Stimulated activated CD4-positive, alpha-beta T cell treated with anti-CD3 and anti-CD28 coated beads, Interleukin-4, amount 100 ng/mL, for 48 hours (primary cell): ENCODE data around the gene WNT7B.

Experiments
- DNase-seq, 2 donors: peaks; one replicate each; pipeline ENCODE4 v3.0.0-alpha.2; 2020; ENCODE audit warnings: low read depth in 2 of 2

The WNT7B gene

DNA sequence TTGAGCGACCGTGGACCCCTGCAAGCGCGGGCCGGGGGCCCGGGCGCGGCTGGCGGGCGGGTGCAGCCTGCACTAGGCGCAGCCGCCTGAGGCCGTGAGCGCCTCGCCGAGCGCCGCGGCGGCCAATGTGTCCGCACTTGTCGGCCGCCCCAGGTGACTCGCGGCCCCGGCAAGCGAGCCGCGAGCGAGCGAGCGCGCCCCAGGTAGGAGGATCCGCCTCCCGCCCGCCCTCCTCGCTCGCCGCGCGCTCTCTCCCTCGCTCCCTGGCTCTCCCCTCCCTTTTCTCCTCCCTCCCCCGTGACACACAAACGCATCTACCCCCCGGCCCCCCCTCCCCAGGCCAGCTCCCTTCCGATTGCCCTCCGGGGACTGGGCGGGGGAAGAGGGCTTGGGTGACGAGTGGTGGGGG lies at the start of gene WNT7B:
Gene WNT7B (minus strand): TSS at position 160 of the 409 bp plus-strand sequence. CDS start 408 bp downstream, outside the sequence.
- DNase-seq = no peak

DNA sequence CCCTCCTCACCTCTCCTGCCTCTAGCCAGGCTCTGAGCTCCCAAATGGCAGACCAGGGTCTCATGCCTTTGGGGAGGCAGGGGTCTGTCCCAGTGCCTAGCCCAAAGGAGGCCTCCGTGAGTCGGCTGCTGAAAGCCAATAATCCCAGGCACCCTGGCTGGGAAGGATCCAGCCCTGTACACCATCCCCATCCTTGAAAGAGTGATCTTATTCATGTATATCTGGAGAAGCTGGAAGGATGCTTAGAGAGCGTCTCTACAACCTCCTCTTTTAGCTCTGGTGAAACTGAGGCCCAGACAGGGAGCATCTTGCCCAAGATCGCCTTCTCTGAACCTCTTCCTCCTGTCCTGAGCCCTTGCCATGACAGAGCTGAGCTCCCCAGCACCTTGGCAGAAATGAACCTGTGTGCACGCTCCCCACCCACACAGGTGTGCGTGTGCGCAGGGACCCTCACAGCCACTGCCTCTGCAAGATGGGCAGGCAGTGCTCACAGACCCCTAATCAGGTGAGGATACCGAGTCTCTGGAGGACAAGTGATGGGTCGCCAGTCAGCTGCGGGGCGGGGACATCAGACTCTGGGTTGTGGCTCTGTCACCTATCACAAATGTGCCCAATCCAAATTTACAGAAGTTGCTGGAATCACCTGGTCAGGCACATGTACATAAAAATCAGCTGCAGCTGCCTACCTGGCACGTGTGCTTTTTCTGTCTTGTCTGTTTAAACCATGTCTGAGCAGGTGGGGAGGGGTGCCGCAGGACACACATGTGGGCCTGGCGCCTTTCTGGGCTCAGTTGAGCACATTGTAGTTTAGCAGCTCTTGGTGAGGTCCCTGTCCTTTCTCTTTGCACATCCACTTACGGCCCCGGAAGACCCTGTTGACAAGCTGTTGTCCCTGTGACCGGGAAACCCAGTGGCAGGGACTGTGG lies 49.3 kb upstream of the WNT7B start:
- no peak for DNase-seq

DNA sequence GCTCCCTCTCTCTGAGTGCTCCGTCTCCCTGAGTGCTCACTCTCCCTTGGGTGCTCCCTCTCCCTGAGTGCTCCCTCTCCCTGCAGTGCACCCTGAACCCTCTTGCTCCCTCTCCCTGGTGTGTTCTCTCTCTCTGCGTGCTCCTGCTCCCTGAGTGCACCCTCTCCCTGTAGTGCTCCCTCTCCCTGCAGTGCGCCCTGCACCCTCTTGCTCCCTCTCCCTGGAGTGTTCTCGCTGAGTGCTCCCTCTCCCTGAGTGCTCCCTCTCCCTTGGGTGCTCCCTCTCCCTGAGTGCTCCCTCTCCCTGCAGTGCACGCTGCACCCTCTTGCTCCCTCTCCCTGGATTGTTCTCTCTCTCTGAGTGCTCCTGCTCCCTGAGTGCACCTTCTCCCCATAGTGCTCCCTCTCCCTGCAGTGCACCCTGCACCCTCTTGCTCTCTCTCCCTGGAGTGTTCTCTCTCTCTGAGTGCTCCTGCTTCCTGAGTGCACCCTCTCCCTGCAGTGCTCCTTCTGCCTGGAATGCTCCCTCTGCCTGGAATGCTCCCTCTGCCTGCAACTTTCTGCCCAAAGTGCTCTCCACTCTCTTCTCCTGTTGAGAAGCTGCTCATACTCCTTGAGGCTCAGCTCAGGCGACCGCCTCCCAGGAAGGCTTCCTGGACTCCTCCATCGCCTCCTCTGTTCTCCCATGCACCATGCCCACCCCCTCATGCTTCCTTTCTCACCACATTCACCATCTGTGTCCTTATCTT lies 48.4 kb upstream of the WNT7B start:
- no peak for DNase-seq

DNA sequence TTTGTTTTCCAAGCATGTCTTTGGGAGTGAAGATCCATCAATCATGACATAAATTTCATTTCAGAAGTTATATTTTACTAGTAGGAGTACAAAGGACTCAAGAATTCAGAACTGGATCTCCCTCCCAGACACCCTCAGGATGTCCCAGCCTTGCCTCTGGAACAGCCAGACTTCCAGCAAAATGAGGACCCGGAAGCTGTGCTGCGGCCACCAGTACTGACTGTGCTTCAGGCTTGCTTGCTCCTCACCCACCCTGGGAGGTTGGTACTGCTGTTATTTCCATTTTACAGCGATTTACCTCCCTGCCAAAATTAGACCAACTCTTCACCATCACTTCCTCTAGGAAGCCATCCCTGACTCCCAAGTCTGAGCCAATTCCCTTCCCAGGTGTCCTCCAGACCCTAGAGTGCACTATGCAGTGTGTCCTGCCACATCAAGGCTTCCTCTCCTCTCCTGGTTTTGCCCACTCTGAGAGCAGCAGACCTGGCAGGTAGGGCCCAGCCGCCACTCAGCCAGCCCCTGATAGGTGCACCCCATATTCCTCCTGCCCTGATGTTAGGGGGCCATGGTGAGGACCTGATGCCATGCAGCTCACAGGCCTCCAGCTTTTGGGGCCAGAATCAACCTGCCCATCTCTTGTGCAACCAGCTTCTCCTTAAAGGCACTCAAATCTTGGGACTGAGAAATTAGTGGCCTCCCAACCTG lies 47.3 kb upstream of the WNT7B start:
- no peak for DNase-seq

DNA sequence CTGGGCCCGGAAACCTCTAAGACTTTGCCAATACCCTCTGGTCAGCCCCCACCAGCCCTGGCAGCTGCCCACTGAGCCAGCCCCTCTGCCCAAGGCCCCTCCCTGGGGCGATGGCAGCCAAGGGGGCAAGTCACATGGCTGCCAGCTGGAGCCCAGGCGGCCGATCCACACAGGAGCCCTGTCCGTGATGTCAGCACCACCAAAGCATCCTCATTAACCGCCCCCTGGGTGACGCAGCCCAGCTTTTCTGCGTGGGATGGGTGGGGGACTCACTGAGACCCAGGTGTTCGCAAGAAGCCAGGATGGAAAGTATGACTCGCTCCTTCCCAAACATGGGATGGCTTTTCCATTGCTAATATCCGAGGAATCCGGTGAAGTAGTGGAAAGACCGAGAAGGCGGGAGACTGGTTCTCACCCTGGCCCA lies 46.6 kb upstream of the WNT7B start:
- no peak for DNase-seq

DNA sequence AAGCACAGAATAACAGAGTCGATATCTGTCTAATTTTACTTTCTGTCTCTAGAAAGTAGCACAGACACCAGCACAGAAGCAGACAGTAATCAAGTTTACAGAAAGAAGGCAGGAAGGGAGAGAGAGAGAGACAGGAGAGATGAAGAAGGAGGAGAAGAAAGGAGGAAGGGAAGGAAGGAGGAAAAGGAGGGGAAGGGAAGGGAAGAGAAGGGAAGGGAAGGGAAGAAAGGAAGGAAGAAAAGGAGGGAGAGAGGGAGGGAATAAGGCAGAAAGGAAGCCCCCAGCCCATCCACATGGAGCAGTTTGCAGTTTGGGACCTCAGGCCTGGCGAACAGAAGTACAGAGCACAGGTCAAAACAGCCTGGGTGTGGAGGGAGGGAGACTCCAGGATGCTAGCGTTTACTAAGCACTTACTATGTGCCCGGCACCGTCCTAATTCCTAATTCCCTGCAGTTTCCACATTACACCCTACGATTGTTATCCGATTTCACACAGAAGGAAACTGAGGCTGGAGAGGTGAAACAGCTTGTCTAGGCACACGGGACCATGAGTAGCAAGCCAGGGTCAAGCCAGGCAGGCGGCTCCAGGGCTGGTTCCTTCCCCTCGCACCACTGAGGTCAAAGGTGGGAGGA lies 46.0 kb upstream of the WNT7B start:
- DNase-seq = no peak

DNA sequence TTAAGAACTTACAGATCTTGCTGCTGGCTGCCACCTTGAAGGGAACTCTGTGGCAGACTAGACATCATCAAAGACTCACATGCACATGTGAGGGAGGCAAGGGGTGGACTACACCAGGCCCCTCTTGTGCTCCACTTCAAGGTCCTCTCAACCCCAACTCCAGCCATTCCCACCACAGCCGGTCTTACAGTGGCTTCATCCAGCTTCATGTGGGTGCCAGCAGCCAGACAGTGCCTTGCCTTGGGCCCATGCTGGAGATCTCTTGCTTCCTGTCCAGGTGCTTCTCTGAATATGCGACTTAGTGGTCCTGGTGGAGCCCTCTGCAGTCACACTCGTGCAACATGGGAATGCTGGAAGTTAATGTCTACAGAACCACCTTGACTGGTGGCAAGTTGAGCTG lies 44.6 kb upstream of the WNT7B start:
- DNase-seq = no peak

DNA sequence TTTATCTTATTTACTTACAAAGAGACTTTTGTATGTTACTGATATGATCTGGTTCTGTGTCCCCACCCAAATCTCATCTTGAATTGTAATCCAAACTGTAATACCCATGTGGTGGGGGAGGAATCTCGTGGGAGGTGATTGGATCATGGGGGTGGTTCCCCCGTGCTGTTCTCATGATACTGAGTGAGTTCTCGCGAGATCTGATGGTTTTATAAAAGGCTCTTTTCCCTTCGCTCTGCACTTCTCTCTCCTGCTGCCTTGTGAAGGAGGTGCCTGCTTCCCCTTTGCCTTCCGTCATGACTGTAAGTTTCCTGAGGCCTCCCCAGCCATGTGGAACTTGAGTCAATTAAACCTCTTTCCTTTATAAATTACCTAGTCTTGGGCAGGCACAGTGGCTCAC lies 42.4 kb upstream of the WNT7B start:
- no peak for DNase-seq

DNA sequence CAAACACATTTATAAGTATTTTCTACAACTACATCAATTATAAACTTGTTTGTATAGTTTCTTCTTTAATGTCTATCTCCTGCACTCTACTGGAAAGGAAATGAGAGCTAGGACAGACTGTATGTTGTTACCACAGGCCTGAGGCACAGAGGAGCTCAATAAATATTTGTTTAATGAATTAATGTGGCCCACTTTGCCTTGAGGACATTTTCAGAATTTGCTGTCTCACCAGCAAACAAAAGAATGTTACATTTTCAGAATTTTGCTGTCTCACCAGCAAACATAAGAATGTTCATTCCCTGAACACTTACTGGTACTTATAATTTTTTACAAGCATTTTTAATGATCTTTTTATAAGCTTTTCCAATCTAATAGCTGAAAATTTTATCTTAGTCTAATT lies 41.9 kb upstream of the WNT7B start:
- DNase-seq = no peak

DNA sequence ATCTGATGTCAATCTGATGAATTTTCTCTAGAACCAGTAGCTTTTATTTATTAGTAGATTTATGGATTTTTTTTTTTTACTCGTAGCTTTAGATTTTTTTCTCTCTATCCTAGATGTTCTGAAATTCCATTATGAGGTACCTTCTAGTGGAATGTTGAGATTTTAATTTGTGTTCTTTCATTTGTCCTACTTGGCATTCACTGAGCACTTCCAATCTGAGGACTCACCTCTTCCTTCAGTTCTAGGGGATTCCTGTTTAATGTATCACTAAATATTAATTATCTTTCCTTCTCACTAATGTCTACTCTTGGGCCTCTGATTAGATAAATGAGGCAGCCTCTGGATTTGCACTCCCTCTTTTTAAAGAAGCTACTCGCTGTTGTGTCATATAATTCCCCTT lies 40.2 kb upstream of the WNT7B start:
- no peak for DNase-seq

DNA sequence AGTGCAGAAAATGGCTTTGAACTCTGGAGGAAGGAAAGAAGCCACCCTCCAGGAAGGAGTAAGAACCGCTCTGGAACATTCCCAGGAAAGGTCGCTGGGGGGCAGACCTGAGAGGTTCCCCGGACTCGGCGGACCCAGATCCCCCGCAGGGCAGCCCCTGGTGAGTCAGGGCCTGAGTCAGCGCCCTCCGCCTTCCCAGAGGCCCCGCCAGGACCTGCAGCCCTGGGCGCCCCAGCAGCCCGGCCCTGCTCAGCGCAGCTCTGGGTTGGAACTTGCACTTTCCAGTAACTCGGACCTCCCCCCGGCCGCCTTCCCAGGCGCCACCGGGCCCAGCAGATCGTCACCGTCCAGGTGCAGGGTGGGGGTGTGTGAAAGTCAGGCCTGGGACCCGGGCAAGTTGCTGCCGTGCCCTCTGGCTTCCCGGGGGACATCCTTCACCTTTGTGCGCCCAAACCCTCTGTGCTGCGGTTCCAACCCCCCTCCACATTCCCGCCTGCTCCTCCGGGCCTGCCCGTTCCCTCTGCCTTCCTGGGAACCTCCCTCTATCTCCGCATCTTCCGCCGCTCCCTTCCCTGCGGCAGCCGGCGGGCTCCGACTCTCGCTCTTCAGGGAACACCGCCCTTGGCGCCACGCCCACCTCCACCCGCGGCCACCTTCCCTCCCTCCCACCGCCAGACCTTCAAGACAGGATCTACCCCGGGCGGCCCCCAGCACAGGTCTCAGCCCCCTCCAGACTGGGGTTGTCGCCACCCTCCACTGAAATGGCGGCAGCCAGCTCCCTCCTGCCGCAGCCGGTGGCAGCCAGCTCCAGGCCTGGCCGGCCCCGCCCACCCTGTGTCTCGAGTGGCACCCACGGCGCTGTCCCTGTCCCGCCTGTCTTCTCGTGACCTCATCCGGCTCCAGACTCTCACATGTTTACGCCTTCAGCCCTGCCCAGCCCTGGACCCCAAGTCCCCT lies 36.8 kb upstream of the WNT7B start:
- peak; percentile 89 to 91 for DNase-seq

DNA sequence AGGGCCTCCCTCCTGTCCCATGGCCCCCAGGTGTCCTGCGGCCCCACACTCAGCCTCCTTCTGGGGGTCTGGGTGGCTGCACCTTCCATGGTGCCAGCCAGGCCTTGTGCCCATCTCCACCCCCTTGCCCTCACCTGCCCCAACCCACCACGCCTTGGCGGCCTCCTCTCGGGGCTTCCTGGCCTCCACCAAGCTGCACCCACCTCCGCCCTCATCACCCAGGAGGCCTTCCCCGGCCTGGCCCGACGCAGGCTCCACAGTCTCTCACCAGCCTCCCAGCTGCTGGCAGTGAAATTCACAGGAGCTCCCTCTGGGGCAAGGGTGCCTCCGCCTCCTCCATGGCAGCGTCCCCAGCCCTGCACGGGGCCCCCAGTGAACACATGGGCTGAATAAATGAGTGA lies 35.9 kb upstream of the WNT7B start:
- no peak for DNase-seq

DNA sequence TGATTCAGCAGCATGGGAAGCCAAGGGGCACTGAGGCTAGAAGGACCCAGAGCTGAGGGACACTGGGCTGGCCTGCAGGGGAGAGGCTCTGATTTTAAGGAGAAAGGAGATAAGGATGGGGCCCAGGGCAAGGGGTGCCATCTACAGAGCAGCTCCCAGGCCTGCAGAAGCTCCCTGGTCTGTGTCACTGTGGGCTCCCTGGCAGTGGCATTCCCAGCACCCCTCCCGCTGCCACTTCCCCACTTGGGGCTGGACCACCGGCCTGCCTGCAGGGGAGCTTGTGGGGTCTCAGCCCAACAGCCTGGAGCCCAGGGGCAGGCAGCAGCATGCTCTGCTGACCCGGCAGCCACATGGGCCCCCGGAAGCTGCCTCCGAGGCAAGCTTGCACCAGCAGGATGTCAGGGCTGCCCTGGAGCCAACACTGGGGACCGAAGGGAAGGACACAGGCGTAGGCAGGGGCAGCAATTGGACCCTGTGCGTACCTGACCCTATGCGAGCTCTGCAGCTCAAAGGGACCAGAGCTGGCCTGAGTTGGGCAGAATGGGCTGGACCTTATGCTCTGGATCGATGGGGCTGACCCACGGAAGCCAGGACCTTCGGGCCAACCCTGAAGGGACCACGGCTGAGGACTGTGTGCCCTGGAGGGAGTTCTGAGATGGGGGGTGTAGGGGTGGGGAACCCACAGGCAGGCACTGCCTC lies 35.4 kb upstream of the WNT7B start:
- DNase-seq = no peak

DNA sequence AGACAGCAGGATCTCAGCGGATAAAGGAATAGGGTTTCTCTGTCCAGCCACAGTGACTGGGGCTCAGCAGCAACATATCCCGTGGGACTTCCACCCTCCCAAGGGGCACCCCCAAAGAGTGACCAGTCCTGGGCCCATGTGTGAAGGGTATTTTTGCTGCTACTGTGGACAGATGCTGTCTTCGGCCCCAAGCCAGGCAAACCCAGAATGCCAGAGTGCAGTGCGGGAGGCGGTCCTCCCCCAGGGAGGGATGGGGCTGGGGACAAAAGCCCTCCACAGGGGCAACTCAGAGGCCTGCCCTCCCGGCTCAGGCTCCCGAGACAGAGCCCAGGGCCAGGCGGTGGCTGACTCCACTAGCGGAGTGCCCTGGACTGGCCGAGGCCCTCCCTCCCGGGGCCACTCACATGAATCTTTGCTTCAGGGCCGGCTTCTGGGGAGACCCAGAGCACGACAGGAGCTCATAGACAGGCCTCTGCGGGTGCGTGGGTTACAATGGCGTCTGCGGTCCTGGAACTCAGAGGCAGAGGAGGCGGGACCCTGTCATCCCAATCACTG lies 34.7 kb upstream of the WNT7B start:
- DNase-seq = no peak

DNA sequence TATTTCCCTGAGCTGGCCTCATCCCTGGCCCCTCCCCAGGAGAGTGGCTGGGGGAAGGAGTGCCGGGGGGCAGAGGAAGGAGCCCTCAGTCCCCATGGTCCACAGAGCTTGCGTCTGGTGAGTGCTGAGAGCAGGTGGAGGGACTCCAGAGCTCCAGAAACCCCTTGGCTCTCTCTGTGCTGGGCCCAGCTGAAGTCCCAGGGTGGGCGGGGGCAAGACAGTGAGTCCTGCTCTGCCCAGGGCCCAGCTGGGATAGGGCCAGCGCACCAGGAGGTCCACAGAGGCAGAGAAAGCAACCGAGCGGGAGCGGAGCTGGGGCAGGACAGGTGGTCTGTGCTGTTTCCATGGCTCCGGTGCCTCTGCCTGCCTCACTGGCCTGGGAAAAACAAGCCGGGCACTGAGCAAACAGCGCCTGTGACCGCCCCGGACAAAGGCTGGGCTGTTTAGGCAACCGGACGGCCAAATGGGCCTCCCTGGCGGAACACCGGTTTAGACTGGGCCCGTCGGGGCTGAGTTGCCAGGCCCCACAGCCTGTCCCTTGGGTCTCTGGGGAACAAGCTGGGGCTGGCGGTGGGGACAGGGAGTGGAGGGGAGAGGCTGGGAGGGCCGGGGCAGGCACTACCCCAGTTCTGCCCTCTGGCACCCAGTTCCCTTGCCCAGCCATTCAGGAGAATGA lies 34.1 kb upstream of the WNT7B start:
- DNase-seq = no peak

DNA sequence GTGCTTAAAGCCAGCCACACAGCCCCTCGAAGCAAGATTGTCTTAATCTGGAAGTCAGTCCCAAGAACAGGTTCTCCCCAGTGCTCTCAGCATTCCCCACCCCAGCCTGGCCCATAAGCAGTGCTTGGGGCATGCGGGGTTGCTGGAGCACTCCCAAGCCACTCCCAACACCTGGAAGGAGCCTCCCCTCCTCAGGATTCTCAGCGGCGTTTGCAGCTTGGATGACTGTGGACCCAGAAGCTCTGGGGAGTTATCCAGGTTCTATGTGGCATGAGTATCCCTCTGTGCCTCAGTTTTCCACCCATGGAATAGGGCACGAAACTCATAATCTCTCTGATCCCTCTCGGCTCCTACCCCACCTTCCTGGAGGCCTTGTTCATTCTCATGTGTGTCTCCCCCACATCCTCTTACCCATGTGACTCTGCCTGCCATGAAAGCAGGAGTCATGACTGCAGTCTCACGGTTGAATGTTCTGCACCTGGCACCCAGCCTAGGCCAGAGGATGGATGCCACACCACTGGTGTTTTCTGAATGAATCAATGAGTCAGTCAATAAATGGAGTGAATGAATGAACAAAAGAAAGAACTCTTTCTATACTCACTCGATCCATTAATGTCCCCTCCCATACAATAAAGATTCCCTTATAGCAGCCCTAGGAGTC lies 33.4 kb upstream of the WNT7B start:
- DNase-seq = no peak

DNA sequence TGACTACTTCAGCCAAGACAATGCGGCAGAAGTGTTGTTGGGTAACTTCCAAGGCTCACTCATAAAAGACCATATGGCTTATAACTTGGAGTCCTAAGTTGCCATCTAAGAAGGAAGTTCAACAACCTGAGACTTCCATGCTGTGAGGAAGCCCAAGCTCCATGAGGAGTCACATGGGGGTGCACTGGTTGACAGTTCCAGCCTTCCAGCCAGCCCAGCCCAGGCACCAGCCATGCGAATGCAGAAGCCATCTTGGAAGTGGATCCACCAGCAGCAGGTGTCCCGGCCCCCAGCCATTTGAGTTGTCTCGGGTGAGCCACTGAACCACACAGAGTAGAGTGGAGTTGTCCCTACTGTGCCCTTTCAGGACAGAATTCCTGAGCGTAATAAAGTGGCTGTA lies 32.8 kb upstream of the WNT7B start:
- no peak for DNase-seq

DNA sequence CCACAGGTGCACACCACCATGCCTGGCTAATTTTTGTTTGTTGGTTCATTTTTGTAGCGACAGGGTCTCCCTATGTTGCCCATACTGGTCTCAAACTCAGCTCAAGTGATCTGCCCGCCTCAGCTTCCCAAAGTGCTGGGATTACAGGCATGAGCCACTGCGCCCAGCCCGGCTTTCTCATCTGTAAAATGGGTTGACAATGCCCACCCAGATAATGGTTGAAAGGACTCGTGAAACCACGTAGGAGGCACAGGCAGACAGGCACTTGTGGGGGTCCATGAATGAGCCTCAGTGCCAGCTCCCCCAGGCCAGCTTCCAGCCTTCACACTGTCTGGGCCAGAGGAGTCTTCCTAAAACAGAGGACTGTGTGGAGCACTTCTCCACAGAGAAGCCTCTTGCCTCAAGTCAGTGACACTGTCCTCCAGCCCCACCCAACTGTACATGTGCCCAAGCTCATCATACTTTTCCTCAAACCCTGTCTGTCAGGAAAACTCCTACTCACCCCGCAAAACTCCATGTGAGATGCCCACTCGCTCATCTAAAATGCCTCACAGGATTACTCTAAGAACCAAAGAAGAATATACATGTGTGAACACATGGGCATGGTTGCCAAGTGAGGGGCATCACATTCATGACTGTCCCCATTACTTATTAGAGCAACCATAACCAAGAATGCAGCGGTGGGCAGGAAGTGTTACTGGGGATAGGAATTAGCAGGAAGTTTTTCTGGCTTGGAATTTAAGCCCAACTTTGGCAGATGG lies 32.1 kb upstream of the WNT7B start:
- no peak for DNase-seq
